Measurements from ENCODE around the gene PUS3.
"Not testable (repeated sequence)": the region's sequence is repeated elsewhere in the genome, so short reads cannot be mapped to it uniquely, and the experiment has no call there.

PUS3 gene

GRCh38 chr11:125874556-125875124 lies 28.4 kb downstream of the PUS3 start:
- no peak for DNase-seq
- Mint-ChIP-seq H3K4me1 (ENCODE audit: low read depth) (no peaks in the 10 kb centered on the region), H3K36me3 (ENCODE audit: low read depth) (no peaks in the 10 kb centered on the region), H3K4me3 (no peak overlapping the region), H3K9me3 (no peaks in the 10 kb centered on the region), H3K27ac (no peak overlapping the region), H3K27me3 (peaks cover 4% of the 10 kb centered on the region)

- Mint-ChIP-seq H3K9me3 (no peaks in the 10 kb centered on the region), H3K4me3 (no peak overlapping the region), H3K36me3 (ENCODE audit: low read depth) (no peaks in the 10 kb centered on the region), H3K27ac (no peak overlapping the region), H3K4me1 (ENCODE audit: low read depth) (no peaks in the 10 kb centered on the region), H3K27me3 (peaks cover 4% of the 10 kb centered on the region)
- DNase-seq, result no peak
These were observed 29.0 kb downstream of the PUS3 start for GRCh38 chr11:125873881-125874555.

GRCh38 chr11:125872138-125872491 lies 30.9 kb downstream of the PUS3 start:
- Mint-ChIP-seq H3K27me3 (peaks cover 4% of the 10 kb centered on the region), H3K4me1 (ENCODE audit: low read depth) (no peaks in the 10 kb centered on the region), H3K4me3 (no peak overlapping the region), H3K36me3 (ENCODE audit: low read depth) (no peaks in the 10 kb centered on the region), H3K9me3 (no peaks in the 10 kb centered on the region), H3K27ac (no peak overlapping the region)
- no peak for DNase-seq

- DNase-seq, result no peak
- H3K4me1 Mint-ChIP-seq (ENCODE audit: low read depth), result no peaks in the 10 kb centered on the region
- no peaks in the 10 kb centered on the region for H3K9me3 Mint-ChIP-seq
These were observed 31.4 kb downstream of the PUS3 start for GRCh38 chr11:125871391-125872137.

GRCh38 chr11:125869521-125869920 lies 33.5 kb downstream of the PUS3 start:
- no peak overlapping the region for H3K4me3 Mint-ChIP-seq
- no peaks in the 10 kb centered on the region for H3K4me1 Mint-ChIP-seq (ENCODE audit: low read depth)
- no peak for DNase-seq
- H3K36me3 Mint-ChIP-seq (ENCODE audit: low read depth), result no peaks in the 10 kb centered on the region
- no peak overlapping the region for H3K27ac Mint-ChIP-seq
- no peaks in the 10 kb centered on the region for H3K9me3 Mint-ChIP-seq
- peaks cover 4% of the 10 kb centered on the region for H3K27me3 Mint-ChIP-seq

More at GRCh38 chr11:125871391-125872137, 31.4 kb downstream of the PUS3 start:
- H3K4me3 Mint-ChIP-seq, result no peak overlapping the region
- H3K27me3 Mint-ChIP-seq, result peaks cover 4% of the 10 kb centered on the region
- H3K27ac Mint-ChIP-seq, result no peak overlapping the region
- H3K36me3 Mint-ChIP-seq (ENCODE audit: low read depth), result no peaks in the 10 kb centered on the region

- DNase-seq; H3K4me3 Mint-ChIP-seq; H3K27ac Mint-ChIP-seq; H3K27me3 Mint-ChIP-seq; H3K9me3 Mint-ChIP-seq; H3K4me1 Mint-ChIP-seq (ENCODE audit: low read depth); H3K36me3 Mint-ChIP-seq (ENCODE audit: low read depth): not testable (repeated sequence)
These were observed 37.7 kb downstream of the PUS3 start for GRCh38 chr11:125865354-125865753.

- H3K4me3 Mint-ChIP-seq; H3K9me3 Mint-ChIP-seq; H3K27ac Mint-ChIP-seq; H3K4me1 Mint-ChIP-seq (ENCODE audit: low read depth); H3K36me3 Mint-ChIP-seq (ENCODE audit: low read depth); H3K27me3 Mint-ChIP-seq; DNase-seq: not testable (repeated sequence)
These were observed 40.2 kb downstream of the PUS3 start for GRCh38 chr11:125862786-125863185.

GRCh38 chr11:125857670-125858069 lies 45.3 kb downstream of the PUS3 start:
- not testable (repeated sequence) for H3K36me3 Mint-ChIP-seq (ENCODE audit: low read depth); H3K4me3 Mint-ChIP-seq; H3K4me1 Mint-ChIP-seq (ENCODE audit: low read depth); H3K27ac Mint-ChIP-seq; DNase-seq; H3K9me3 Mint-ChIP-seq
- peaks cover 29% of the 10 kb centered on the region for H3K27me3 Mint-ChIP-seq

GRCh38 chr11:125846188-125846587 lies 56.8 kb downstream of the PUS3 start:
- no peaks in the 10 kb centered on the region for H3K4me1 Mint-ChIP-seq (ENCODE audit: low read depth)
- peaks cover 5% of the 10 kb centered on the region for H3K36me3 Mint-ChIP-seq (ENCODE audit: low read depth)
- no peak for DNase-seq
- H3K27me3 Mint-ChIP-seq, result peaks cover 14% of the 10 kb centered on the region
- H3K9me3 Mint-ChIP-seq, result peaks cover 29% of the 10 kb centered on the region
- no peak overlapping the region for H3K4me3 Mint-ChIP-seq
- no peak overlapping the region for H3K27ac Mint-ChIP-seq
